ENCODE measurements around the gene OR6S1. TPM values are rescaled to one million over a fixed set of nuclear protein-coding genes. Genes with fewer than 3 reads are reported as not detected.
A peak's percentile ranks its signal among the peaks of the same experiment; 100 is the strongest.

The OR6S1 gene
- total and polyA plus RNA-seq, 10 of the 15 experiments (the other 5 are each of a cell fraction or from before 2014, with no cell fraction given) = 0.22 to 0.67 (median 0.43) TPM; not detected in 4

DNA sequence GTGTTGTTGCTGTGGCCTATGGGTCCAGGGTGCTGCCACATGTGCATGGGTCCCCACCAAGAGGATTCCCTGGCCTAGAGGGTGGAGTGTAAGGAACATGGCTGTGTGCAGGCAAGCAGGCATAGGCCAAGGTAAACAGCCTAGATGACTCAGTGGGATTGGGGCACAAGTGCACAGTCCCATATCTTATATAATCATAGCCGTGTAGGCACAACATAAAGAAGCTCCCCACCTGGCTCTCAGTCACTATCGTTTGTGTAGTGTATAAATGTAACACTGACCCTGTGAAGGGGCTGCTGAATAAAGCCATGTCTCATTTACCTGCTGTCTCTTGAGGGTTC lies 34.6 kb downstream of the OR6S1 start (continued):
- TF ChIP-seq, protein P1, sequence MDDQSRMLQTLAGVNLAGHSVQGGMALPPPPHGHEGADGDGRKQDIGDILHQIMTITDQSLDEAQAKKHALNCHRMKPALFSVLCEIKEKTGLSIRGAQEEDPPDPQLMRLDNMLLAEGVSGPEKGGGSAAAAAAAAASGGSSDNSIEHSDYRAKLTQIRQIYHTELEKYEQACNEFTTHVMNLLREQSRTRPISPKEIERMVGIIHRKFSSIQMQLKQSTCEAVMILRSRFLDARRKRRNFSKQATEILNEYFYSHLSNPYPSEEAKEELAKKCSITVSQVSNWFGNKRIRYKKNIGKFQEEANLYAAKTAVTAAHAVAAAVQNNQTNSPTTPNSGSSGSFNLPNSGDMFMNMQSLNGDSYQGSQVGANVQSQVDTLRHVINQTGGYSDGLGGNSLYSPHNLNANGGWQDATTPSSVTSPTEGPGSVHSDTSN (IDR thresholded peaks at IDR 0.05; ENCODE audit: insufficient replicate concordance, low read depth, low read length) = no peak

DNA sequence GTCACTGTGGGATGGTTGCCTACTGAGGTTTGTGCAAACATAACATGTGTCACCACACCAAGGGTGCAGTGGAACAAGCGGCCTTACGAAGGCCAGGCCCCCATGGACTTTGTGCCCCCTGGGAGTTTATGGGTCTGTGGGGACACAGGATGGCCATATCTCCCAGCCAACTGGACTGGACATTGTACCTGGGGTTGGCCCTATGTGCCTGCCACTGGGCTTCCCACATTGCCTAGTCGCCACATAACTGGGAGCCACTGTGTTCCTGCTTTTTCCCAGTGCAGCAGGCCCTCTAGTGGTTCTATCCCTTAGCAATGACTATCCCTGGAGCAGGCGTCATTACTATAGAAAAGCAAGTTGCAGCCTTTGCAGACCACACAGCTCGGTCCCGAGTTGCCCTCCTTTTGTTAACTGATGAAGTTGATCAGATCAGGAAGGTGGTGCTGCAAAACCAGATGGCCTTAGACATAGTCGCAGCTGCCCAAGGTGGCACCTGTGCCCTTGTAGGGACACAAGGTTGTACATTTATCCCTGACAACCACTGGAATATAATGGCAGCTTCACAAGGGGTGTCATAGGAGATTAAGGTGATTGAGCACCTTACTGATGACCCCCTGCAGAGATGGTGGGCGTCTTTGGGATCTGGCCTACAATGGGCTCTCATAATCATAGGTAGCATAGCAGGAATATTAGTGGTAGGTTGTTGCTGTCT lies 35.1 kb downstream of the OR6S1 start:
- TF ChIP-seq RAD21 (IDR thresholded peaks at IDR 0.05; ENCODE audit: insufficient read depth, low read depth, low read length) (peak; percentile 65), EZH2 (IDR thresholded peaks at IDR 0.05; ENCODE audit: borderline replicate concordance, control insufficient read depth, low read depth, low read length) (no peak), SMC3 (IDR thresholded peaks at IDR 0.05; ENCODE audit: borderline replicate concordance, low read length) (peak; percentile 44; the same call in 1 of the 2 replicates)
- TF ChIP-seq, protein P2, sequence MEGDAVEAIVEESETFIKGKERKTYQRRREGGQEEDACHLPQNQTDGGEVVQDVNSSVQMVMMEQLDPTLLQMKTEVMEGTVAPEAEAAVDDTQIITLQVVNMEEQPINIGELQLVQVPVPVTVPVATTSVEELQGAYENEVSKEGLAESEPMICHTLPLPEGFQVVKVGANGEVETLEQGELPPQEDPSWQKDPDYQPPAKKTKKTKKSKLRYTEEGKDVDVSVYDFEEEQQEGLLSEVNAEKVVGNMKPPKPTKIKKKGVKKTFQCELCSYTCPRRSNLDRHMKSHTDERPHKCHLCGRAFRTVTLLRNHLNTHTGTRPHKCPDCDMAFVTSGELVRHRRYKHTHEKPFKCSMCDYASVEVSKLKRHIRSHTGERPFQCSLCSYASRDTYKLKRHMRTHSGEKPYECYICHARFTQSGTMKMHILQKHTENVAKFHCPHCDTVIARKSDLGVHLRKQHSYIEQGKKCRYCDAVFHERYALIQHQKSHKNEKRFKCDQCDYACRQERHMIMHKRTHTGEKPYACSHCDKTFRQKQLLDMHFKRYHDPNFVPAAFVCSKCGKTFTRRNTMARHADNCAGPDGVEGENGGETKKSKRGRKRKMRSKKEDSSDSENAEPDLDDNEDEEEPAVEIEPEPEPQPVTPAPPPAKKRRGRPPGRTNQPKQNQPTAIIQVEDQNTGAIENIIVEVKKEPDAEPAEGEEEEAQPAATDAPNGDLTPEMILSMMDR (IDR thresholded peaks at IDR 0.05 in 2 of 3, conservative IDR thresholded peaks at IDR 0.05 in 1 of 3; ENCODE audit: control insufficient read depth in 2 of 3, extremely low read depth in 1 of 3, insufficient read depth in 1 of 3, low read depth in 3 of 3, low read length in 3 of 3) = peak; percentile 46 to 58 (median 47); a peak in 4 of 6 replicates
- in situ Hi-C loops (cut with MboI) = loop anchor here (5.0 kb wide), 1 partner anchor 279 kb away; no protein-coding TSS in a partner anchor
- H3K4me2 ChIP-seq (ENCODE audit: control insufficient read depth, insufficient read depth) = no peak overlapping the region
- peaks cover 15% of the 10 kb centered on the region for H3K4me1 ChIP-seq (ENCODE audit: control insufficient read depth, insufficient read depth, low read length)
- H3K9ac ChIP-seq (ENCODE audit: control insufficient read depth, insufficient read depth, low read length) = no peak overlapping the region
- CTCF ChIA-PET = interaction anchor here (0.7 to 10.3 kb wide), 10 partner anchors 24 to 277 kb away, joined by 3 to 216 read pairs (median 14); partner anchors contain the start of genes ANG, CCNB1IP1 and TEP1
- no TSS peak for BruUV-seq (replicated peaks)
- no peak for FAIRE-seq
- no peaks in the 10 kb centered on the region for H3K9me3 ChIP-seq (replicated peaks; ENCODE audit: control insufficient read depth, insufficient read depth, low read length)
- SMC1A ChIA-PET (ENCODE audit: uncharacterized antibody, unreplicated experiment) = interaction anchor here (0.7 to 6.5 kb wide), 7 partner anchors 8 to 278 kb away, joined by 3 to 110 read pairs (median 14); partner anchors contain the start of gene TEP1
- intact Hi-C loops (cut with micrococcal nuclease; ENCODE audit: unreplicated experiment) = loop anchor here (1.0 kb wide), 1 partner anchor 193 kb away; the partner anchor contains the start of gene TEP1
- ATAC-seq = no peak
- H3K27me3 ChIP-seq (replicated peaks in 1 of 2; ENCODE audit: control insufficient read depth in 2 of 2, insufficient read depth in 2 of 2, low read length in 1 of 2) = no peaks in the 10 kb centered on the region
- WGBS (ENCODE audit: insufficient coverage, insufficient replicate concordance, low lambda C conversion rate, missing lambda C conversion rate) = 13% methylated on average over 8 of the region's 8 CpGs
- H2AFZ ChIP-seq (ENCODE audit: control insufficient read depth, low read depth, low read length) = no peak overlapping the region
- H4K20me1 ChIP-seq (ENCODE audit: control insufficient read depth, insufficient read depth) = no peaks in the 10 kb centered on the region
- POLR2A ChIA-PET = interaction anchor here (1.5 kb wide), 1 partner anchor 274 kb away, joined by 5 read pairs; no protein-coding TSS in a partner anchor
- H3K4me3 ChIP-seq = no peak overlapping the region
- no peaks in the 10 kb centered on the region for H3K79me2 ChIP-seq (ENCODE audit: control insufficient read depth, insufficient read depth, low read length)
- H3K27ac ChIP-seq (ENCODE audit: control insufficient read depth, insufficient read depth) = no peak overlapping the region
- no peak for DNase-seq (ENCODE audit: low read depth, low spot score)
- H3K36me3 ChIP-seq (ENCODE audit: control insufficient read depth in 2 of 2, insufficient read depth in 2 of 2, low read length in 1 of 2) = no peaks in the 10 kb centered on the region
- RAD21 ChIA-PET (ENCODE audit: unreplicated experiment) = interaction anchor here (1.2 to 6.3 kb wide), 6 partner anchors 85 to 279 kb away, joined by 3 to 77 read pairs (median 26); partner anchors contain the start of gene TEP1

Data from GM12878 (cell line).